Fibroblast of lung (primary cell): ENCODE results near the gene ZNF644. TPM values are rescaled to one million over a fixed set of nuclear protein-coding genes. Genes with fewer than 3 reads are reported as not detected.

ENCODE experiments used
- DNase-seq, 2 donors: peaks; one replicate each; pipeline versions ENCODE4 v3.0.0 to v3.0.0-alpha.2; 2010; ENCODE audit warnings: low read depth in 2 of 2
- H2AFZ ChIP-seq: 2 replicates; pipeline ENCODE4 v1.5.1; 2012; ENCODE audit warnings: low read length, control low read depth, inconsistent platforms
- H3K27ac ChIP-seq: 2 replicates; pipeline ENCODE4 v1.5.1; 2011; ENCODE audit warnings: low read length, control low read depth; ENCODE audit not compliant: insufficient read depth
- H3K27me3 ChIP-seq: 2 replicates; pipeline ENCODE4 v1.5.1; 2011; ENCODE audit warnings: mild to moderate bottlenecking, low read length; ENCODE audit not compliant: control insufficient read depth, insufficient read depth
- H3K36me3 ChIP-seq: 2 replicates; pipeline ENCODE4 v1.5.1; 2011; ENCODE audit warnings: low read length; ENCODE audit not compliant: control insufficient read depth, insufficient read depth
- H3K4me1 ChIP-seq: 2 replicates; pipeline ENCODE4 v1.5.1; 2011; ENCODE audit warnings: low read length; ENCODE audit not compliant: control insufficient read depth, insufficient read depth; ENCODE audit errors: extremely low read depth
- H3K4me2 ChIP-seq: 2 replicates; pipeline ENCODE4 v1.5.1; 2011; ENCODE audit warnings: low read length, control low read depth; ENCODE audit not compliant: insufficient read depth; ENCODE audit errors: extremely low read depth
- H3K4me3 ChIP-seq, 4 experiments: fragments of 200-600 bp in 1 of 4; sonication (generic) in 1 of 4; replicated peaks in 1 of 4; 2 replicates each; pipeline ENCODE4 v1.5.1; 2011 to 2016; ENCODE audit warnings: low read length in 4 of 4, low read depth in 3 of 4, mild to moderate bottlenecking in 3 of 4, control low read depth in 2 of 4, inconsistent platforms in 1 of 4, mixed read lengths in 1 of 4; ENCODE audit not compliant: insufficient read depth in 1 of 4; ENCODE audit errors: control extremely low read depth in 1 of 4
- H3K79me2 ChIP-seq: 2 replicates; pipeline ENCODE4 v1.5.1; 2012; ENCODE audit warnings: mild to moderate bottlenecking, low read length, inconsistent platforms; ENCODE audit not compliant: control insufficient read depth, insufficient read depth
- H3K9ac ChIP-seq: 2 replicates; pipeline ENCODE4 v1.5.1; 2011; ENCODE audit warnings: mild to moderate bottlenecking, low read length, control low read depth; ENCODE audit not compliant: insufficient read depth
- H3K9me3 ChIP-seq: 2 replicates; pipeline ENCODE4 v1.5.1; 2012; ENCODE audit warnings: low read depth, low read length; ENCODE audit not compliant: control insufficient read depth, insufficient read depth
- H4K20me1 ChIP-seq: 2 replicates; pipeline ENCODE4 v1.5.1; 2011; ENCODE audit warnings: low read length; ENCODE audit not compliant: control insufficient read depth, insufficient read depth; ENCODE audit errors: extremely low read depth
- EZH2 ChIP-seq: IDR thresholded peaks from 2 replicates; pipeline ENCODE4 v1.5.1; 2012; ENCODE audit warnings: low read length, control low read depth, mild to moderate bottlenecking; ENCODE audit errors: missing control alignments
- polyA plus RNA-seq, 2 donors: library from polyadenylated mRNA; depleted of rRNA in 1 of 2; stranded (reverse) in 1 of 2; unstranded in 1 of 2; fragments of >200 nt; gene quantifications; 2 replicates each; pipeline ENCODE4 v1.2.1, GENCODE V29; 2011 to 2012; ENCODE audit warnings: missing spikeins in 1 of 2
- total RNA-seq: library from RNA; depleted of rRNA; stranded (reverse); fragments of >200 nt; gene quantifications from 2 replicates; pipeline ENCODE4 v1.2.1, GENCODE V29; 2014
- TF ChIP-seq, protein P1 (sequence below), 2 donors: IDR thresholded peaks in 1 of 2; conservative IDR thresholded peaks in 1 of 2; 1 replicate in 1 of 2; 2 replicates in 1 of 2; pipeline ENCODE4 v1.5.1; 2011 to 2012; ENCODE audit warnings: low read length in 2 of 2, control low read depth in 1 of 2, inconsistent platforms in 1 of 2, low read depth in 1 of 2, mild to moderate bottlenecking in 1 of 2

The ZNF644 gene
- total and polyA plus RNA-seq, 2 donors (not counting 1 experiment from before 2014, with no cell fraction given) = 25.6 to 56.8 TPM

GRCh38 chr1:90919190-90919719, 102.6 kb downstream of the ZNF644 start:
- H3K27ac ChIP-seq = no peak overlapping the region
- H3K9me3 ChIP-seq = no peaks in the 10 kb centered on the region
- H3K4me1 ChIP-seq = peaks cover 7% of the 10 kb centered on the region
- no peaks in the 10 kb centered on the region for H3K27me3 ChIP-seq
- H3K79me2 ChIP-seq = peaks cover 38% of the 10 kb centered on the region
- no peak for TF ChIP-seq EZH2
- TF ChIP-seq, protein P1, sequence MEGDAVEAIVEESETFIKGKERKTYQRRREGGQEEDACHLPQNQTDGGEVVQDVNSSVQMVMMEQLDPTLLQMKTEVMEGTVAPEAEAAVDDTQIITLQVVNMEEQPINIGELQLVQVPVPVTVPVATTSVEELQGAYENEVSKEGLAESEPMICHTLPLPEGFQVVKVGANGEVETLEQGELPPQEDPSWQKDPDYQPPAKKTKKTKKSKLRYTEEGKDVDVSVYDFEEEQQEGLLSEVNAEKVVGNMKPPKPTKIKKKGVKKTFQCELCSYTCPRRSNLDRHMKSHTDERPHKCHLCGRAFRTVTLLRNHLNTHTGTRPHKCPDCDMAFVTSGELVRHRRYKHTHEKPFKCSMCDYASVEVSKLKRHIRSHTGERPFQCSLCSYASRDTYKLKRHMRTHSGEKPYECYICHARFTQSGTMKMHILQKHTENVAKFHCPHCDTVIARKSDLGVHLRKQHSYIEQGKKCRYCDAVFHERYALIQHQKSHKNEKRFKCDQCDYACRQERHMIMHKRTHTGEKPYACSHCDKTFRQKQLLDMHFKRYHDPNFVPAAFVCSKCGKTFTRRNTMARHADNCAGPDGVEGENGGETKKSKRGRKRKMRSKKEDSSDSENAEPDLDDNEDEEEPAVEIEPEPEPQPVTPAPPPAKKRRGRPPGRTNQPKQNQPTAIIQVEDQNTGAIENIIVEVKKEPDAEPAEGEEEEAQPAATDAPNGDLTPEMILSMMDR (conservative IDR thresholded peaks at IDR 0.05 in 1 of 2, IDR thresholded peaks at IDR 0.05 in 1 of 2; ENCODE audit: low read depth in 1 of 2, low read length in 2 of 2) = no peak
- no peak overlapping the region for H3K9ac ChIP-seq
- no peaks in the 10 kb centered on the region for H4K20me1 ChIP-seq
- H3K4me3 ChIP-seq = no peak overlapping the region
- H2AFZ ChIP-seq = no peak overlapping the region
- no peak overlapping the region for H3K4me2 ChIP-seq
- no peak for DNase-seq
- H3K36me3 ChIP-seq = no peaks in the 10 kb centered on the region

DNA sequence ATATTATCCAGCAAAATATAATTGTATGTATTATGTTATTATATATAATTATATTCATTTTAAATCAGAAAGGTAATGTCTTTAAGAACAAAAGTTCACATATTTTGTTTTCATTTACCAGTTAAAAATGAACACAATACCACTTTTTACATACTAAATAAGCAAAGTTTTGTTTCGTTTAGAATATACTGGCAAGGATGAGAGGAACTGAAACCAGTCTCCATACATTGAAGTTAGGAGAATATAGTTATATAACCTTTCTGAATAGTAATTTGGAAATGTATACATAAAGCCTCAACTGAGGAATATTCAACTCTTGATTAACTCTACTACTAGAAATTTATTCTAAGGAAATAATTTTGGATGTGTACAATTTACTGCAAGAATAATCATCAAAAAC, 110.5 kb downstream of the ZNF644 start:
- H3K36me3 ChIP-seq = no peaks in the 10 kb centered on the region
- DNase-seq = no peak
- H2AFZ ChIP-seq = no peak overlapping the region
- no peaks in the 10 kb centered on the region for H3K27me3 ChIP-seq
- H3K9me3 ChIP-seq = no peaks in the 10 kb centered on the region
- H3K4me3 ChIP-seq = no peak overlapping the region
- no peak overlapping the region for H3K27ac ChIP-seq
- H3K79me2 ChIP-seq = no peaks in the 10 kb centered on the region
- H4K20me1 ChIP-seq = no peaks in the 10 kb centered on the region
- H3K4me1 ChIP-seq = no peaks in the 10 kb centered on the region
- H3K4me2 ChIP-seq = no peak overlapping the region
- no peak overlapping the region for H3K9ac ChIP-seq
- TF ChIP-seq, protein P1 (conservative IDR thresholded peaks at IDR 0.05 in 1 of 2, IDR thresholded peaks at IDR 0.05 in 1 of 2; ENCODE audit: low read depth in 1 of 2, low read length in 2 of 2) = no peak
- no peak for TF ChIP-seq EZH2

- Histone ChIP-seq H3K9ac (no peak overlapping the region), H3K27me3 (no peaks in the 10 kb centered on the region), H3K36me3 (no peaks in the 10 kb centered on the region), H3K4me1 (no peaks in the 10 kb centered on the region), H4K20me1 (no peaks in the 10 kb centered on the region), H3K4me2 (no peak overlapping the region), H3K9me3 (no peaks in the 10 kb centered on the region), H3K4me3 (no peak overlapping the region), H3K79me2 (no peaks in the 10 kb centered on the region), H3K27ac (no peak overlapping the region), H2AFZ (no peak overlapping the region)
- TF ChIP-seq EZH2 = no peak
- TF ChIP-seq, protein P1 (conservative IDR thresholded peaks at IDR 0.05 in 1 of 2, IDR thresholded peaks at IDR 0.05 in 1 of 2; ENCODE audit: low read depth in 1 of 2, low read length in 2 of 2) = no peak
- DNase-seq = no peak
Observed at GRCh38 chr1:90902672-90903071, 119.2 kb downstream of the ZNF644 start.
